Activated T-helper 2 cell treated with anti-CD3 and anti-CD28 coated beads, Interferon-gamma antibody, Interleukin-2, Interleukin-4, amounts not matched to agents 10 μg/mL and 5 μg/mL and 100 μg/mL, durations not matched to agents 14 hours and 24 hours and 36 hours (primary cell): ENCODE measurements around the gene MC5R. TPM values are rescaled to one million over a fixed set of nuclear protein-coding genes. Genes with fewer than 3 reads are reported as not detected.

ENCODE experiments used
- DNase-seq: peaks from one replicate; pipeline ENCODE4 v3.0.0; 2021; ENCODE audit warnings: low spot score
- H3K27ac Mint-ChIP-seq: one replicate; pipeline ENCODE4 v1.8.0; 2021; ENCODE audit warnings: mixed read lengths
- H3K27me3 Mint-ChIP-seq: one replicate; pipeline ENCODE4 v1.8.0; 2021; ENCODE audit warnings: low read depth, mixed read lengths
- H3K36me3 Mint-ChIP-seq: one replicate; pipeline ENCODE4 v1.8.0; 2021; ENCODE audit warnings: low read depth, mixed read lengths
- H3K4me1 Mint-ChIP-seq: one replicate; pipeline ENCODE4 v1.8.0; 2021; ENCODE audit warnings: low read depth, mixed read lengths
- H3K4me3 Mint-ChIP-seq: one replicate; pipeline ENCODE4 v1.8.0; 2021; ENCODE audit warnings: low read depth, mild to moderate bottlenecking, moderate library complexity, mixed read lengths
- H3K9me3 Mint-ChIP-seq: one replicate; pipeline ENCODE4 v1.8.0; 2021; ENCODE audit warnings: mixed read lengths
- intact Hi-C: fragments of 100-400 bp; cut with micrococcal nuclease; formaldehyde crosslinking; loops from one replicate; pipeline ENCODE4 v1.15.1; 2023
- total RNA-seq: library from RNA; stranded (reverse); gene quantifications from 2 replicates; pipeline ENCODE4 v1.2.3, GENCODE V29; 2022

MC5R gene
- total RNA-seq = not detected in 2 replicates

GRCh38 chr18:13823707-13824395 is at the start of gene MC5R:
Gene MC5R, plus strand, starts transcription at chr18:13824149. Its CDS starts 1,617 bp downstream, at chr18:13825766.
- Mint-ChIP-seq H3K4me3 (peak within 1 kb of the TSS; percentile 62), H3K9me3 (no peaks in the 10 kb centered on the region), H3K27me3 (peaks cover 21% of the 10 kb centered on the region), H3K27ac (no peak within 1 kb of the TSS), H3K4me1 (peaks cover 5% of the 10 kb centered on the region), H3K36me3 (no peaks in the 10 kb centered on the region)
- peak; percentile 57 for DNase-seq
- intact Hi-C loops = loop anchor here (1.0 kb wide), 1 partner anchor 262 kb away; no protein-coding TSS in a partner anchor

- no peaks in the 10 kb centered on the region for H3K4me1 Mint-ChIP-seq
- H3K27ac Mint-ChIP-seq = no peak overlapping the region
- intact Hi-C loops = no loop called here
- no peak overlapping the region for H3K4me3 Mint-ChIP-seq
- no peak for DNase-seq
- peaks cover 10% of the 10 kb centered on the region for H3K27me3 Mint-ChIP-seq
- H3K36me3 Mint-ChIP-seq = no peaks in the 10 kb centered on the region
- no peaks in the 10 kb centered on the region for H3K9me3 Mint-ChIP-seq
Observed at GRCh38 chr18:13775058-13775457, 48.9 kb upstream of the MC5R start.

DNA sequence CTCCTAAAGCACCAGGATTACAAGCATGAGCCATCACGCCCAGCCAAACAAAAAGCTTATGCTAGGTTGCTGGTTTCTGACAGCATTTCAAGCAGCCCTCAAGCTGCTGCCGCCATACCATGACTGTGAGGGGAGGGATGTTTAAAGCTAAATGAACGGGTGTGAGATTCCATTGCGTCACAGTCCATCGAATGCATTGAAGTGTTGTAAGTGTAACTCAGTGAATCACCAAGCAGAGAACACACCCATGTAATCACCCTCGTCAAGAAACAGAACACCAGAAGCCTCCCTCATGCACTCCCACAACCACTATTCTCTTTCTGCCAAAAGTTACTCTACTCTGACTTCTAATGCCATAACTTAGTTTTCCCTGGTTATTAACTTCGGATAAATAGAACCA is 32.8 kb upstream of the MC5R start:
- H3K4me1 Mint-ChIP-seq = no peaks in the 10 kb centered on the region
- no peak for DNase-seq
- intact Hi-C loops = no loop called here
- no peak overlapping the region for H3K4me3 Mint-ChIP-seq
- no peaks in the 10 kb centered on the region for H3K9me3 Mint-ChIP-seq
- no peak overlapping the region for H3K27ac Mint-ChIP-seq
- peaks cover 16% of the 10 kb centered on the region for H3K27me3 Mint-ChIP-seq
- H3K36me3 Mint-ChIP-seq = no peaks in the 10 kb centered on the region

DNA sequence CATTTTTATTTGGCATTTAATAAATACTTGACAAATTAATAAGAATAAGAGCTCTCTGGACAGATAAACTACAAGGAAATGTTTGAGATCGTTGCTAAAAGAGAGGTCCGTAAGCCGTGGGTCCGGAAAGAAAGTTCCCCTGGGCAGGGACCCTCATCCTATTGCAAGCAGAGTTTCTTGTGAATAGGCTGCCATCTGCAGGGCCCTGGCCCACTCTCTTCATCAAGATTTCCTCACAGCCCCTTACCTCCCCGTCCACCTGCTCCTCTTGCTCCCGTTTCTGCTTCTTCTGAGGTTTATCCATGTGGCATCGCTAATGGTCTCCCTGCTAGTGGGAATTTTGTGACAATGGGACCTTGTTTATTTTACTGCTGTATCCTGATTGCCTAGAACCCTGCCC is 30.1 kb upstream of the MC5R start:
- intact Hi-C loops = no loop called here

GRCh38 chr18:13796515-13796914 is 27.4 kb upstream of the MC5R start:
- H3K27me3 Mint-ChIP-seq = peaks cover 22% of the 10 kb centered on the region
- H3K36me3 Mint-ChIP-seq = no peaks in the 10 kb centered on the region
- intact Hi-C loops = no loop called here
- no peak overlapping the region for H3K4me3 Mint-ChIP-seq
- no peaks in the 10 kb centered on the region for H3K9me3 Mint-ChIP-seq
- no peak overlapping the region for H3K27ac Mint-ChIP-seq
- H3K4me1 Mint-ChIP-seq = peaks cover 4% of the 10 kb centered on the region
- DNase-seq = no peak

More for the DNA sequence above, 30.1 kb upstream of the MC5R start:
- Mint-ChIP-seq H3K27ac (no peak overlapping the region), H3K9me3 (no peaks in the 10 kb centered on the region), H3K27me3 (peaks cover 14% of the 10 kb centered on the region), H3K4me1 (no peaks in the 10 kb centered on the region), H3K36me3 (no peaks in the 10 kb centered on the region), H3K4me3 (no peak overlapping the region)
- DNase-seq = no peak

- Mint-ChIP-seq H3K27me3 (peaks cover 24% of the 10 kb centered on the region), H3K27ac (no peak overlapping the region), H3K4me3 (no peak overlapping the region), H3K9me3 (no peaks in the 10 kb centered on the region), H3K36me3 (no peaks in the 10 kb centered on the region), H3K4me1 (peaks cover 4% of the 10 kb centered on the region)
- intact Hi-C loops = no loop called here
- DNase-seq = no peak
Observed at GRCh38 chr18:13797157-13797611, 26.8 kb upstream of the MC5R start.

- Mint-ChIP-seq H3K27ac (no peak overlapping the region), H3K27me3 (peaks cover 34% of the 10 kb centered on the region), H3K36me3 (no peaks in the 10 kb centered on the region), H3K9me3 (no peaks in the 10 kb centered on the region), H3K4me1 (peaks cover 4% of the 10 kb centered on the region), H3K4me3 (no peak overlapping the region)
- DNase-seq = no peak
- intact Hi-C loops = no loop called here
Observed at GRCh38 chr18:13799396-13799795, 24.6 kb upstream of the MC5R start.

GRCh38 chr18:13800505-13801259 is 23.3 kb upstream of the MC5R start:
- H3K4me3 Mint-ChIP-seq = no peak overlapping the region
- no peaks in the 10 kb centered on the region for H3K36me3 Mint-ChIP-seq
- H3K4me1 Mint-ChIP-seq = peaks cover 4% of the 10 kb centered on the region
- peak; percentile 33 for DNase-seq
- no peak overlapping the region for H3K27ac Mint-ChIP-seq
- intact Hi-C loops = no loop called here
- H3K27me3 Mint-ChIP-seq = peaks cover 44% of the 10 kb centered on the region
- no peaks in the 10 kb centered on the region for H3K9me3 Mint-ChIP-seq

DNA sequence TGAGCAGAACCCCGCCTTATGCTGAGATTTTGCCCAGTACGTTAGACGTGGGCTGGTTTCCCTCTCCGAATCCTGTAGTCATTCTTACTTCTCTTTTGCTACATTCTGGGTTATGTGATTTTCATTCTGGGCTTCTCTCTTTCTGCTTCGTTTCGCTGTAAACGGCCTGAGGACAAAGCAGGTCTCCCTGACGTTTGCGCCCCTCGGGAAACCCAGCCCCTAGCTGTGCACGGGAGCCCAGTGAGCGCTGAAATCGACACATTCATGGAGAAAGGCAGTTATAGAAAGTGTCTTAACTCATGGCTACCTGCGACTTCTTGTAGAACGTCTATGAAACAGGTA is 22.7 kb upstream of the MC5R start:
- H3K27me3 Mint-ChIP-seq = peaks cover 49% of the 10 kb centered on the region
- H3K36me3 Mint-ChIP-seq = no peaks in the 10 kb centered on the region
- H3K4me3 Mint-ChIP-seq = no peak overlapping the region
- peaks cover 4% of the 10 kb centered on the region for H3K4me1 Mint-ChIP-seq
- no peaks in the 10 kb centered on the region for H3K9me3 Mint-ChIP-seq
- DNase-seq = no peak
- no peak overlapping the region for H3K27ac Mint-ChIP-seq
- intact Hi-C loops = no loop called here

GRCh38 chr18:13804305-13804704 is 19.6 kb upstream of the MC5R start:
- Mint-ChIP-seq H3K4me1 (peaks cover 4% of the 10 kb centered on the region), H3K9me3 (no peaks in the 10 kb centered on the region), H3K4me3 (no peak overlapping the region), H3K36me3 (no peaks in the 10 kb centered on the region), H3K27me3 (peaks cover 49% of the 10 kb centered on the region), H3K27ac (no peak overlapping the region)
- no peak for DNase-seq
- intact Hi-C loops = no loop called here

DNA sequence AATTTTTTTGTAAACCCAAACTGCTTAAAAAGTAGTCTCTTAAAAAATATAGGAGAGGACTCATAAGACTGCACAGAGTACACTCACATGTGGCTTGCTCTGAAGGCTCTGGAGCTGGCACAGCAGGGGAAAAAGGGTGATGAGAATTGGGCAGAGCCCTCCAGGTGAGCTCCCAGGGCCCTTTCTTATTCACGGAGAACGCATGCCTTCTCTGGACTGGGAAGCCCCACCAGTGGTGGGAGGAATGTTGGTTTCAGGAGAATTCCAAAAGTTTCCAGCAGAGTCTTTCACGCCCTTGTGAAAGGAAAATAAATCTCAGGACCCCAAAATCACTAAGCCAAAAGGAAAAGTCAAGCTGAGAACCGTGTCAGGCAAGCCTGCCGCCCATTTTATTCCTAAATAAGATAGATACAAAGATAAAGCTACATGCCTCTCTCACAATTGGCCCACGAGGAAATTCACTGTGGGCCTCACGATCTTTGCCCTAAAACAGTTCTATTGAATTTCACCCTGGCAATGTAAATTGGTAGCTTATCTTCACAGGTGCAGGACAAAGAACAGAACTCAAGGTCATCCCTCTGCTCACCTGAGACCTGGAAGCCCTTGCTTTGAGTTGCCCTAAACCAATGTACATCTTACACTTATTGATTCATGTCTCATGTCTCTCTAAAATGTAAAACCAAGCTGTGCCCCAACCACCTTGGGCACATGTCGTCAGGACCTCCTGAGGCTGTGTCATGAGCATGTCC is 15.5 kb upstream of the MC5R start:
- peaks cover 2% of the 10 kb centered on the region for H3K4me1 Mint-ChIP-seq
- intact Hi-C loops = no loop called here
- H3K36me3 Mint-ChIP-seq = no peaks in the 10 kb centered on the region

DNA sequence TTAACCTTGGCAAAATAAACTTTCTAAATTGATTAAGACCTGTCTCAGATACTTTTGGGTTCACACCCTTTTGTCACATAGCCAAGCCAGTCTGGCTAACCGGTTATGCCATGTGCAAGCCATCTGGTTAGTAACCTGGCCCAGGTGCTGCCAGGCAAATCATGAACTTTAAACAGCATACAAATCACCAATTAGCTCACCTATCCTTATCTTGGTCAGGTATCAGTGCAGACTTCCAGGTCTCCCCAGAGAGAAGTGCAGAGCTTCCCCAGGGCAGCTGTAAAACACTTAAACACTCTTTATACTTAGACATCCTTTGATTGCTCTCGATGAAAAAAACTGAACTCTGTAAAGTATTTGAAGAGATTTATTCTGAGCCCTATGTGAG is 14.9 kb upstream of the MC5R start:
- H3K9me3 Mint-ChIP-seq = no peaks in the 10 kb centered on the region
- no peak overlapping the region for H3K27ac Mint-ChIP-seq

More for the DNA sequence above, 15.5 kb upstream of the MC5R start:
- Mint-ChIP-seq H3K27me3 (peaks cover 34% of the 10 kb centered on the region), H3K4me3 (no peak overlapping the region), H3K27ac (no peak overlapping the region), H3K9me3 (no peaks in the 10 kb centered on the region)
- no peak for DNase-seq

More for the DNA sequence above, 14.9 kb upstream of the MC5R start:
- Mint-ChIP-seq H3K4me1 (peaks cover 2% of the 10 kb centered on the region), H3K36me3 (no peaks in the 10 kb centered on the region), H3K4me3 (no peak overlapping the region), H3K27me3 (peaks cover 33% of the 10 kb centered on the region)
- intact Hi-C loops = no loop called here
- no peak for DNase-seq
